ENCODE data around the gene GTF2IRD1.
"Not testable (repeated sequence)": the region's sequence is repeated elsewhere in the genome, so short reads cannot be mapped to it uniquely, and the experiment has no call there.

The GTF2IRD1 gene

DNA sequence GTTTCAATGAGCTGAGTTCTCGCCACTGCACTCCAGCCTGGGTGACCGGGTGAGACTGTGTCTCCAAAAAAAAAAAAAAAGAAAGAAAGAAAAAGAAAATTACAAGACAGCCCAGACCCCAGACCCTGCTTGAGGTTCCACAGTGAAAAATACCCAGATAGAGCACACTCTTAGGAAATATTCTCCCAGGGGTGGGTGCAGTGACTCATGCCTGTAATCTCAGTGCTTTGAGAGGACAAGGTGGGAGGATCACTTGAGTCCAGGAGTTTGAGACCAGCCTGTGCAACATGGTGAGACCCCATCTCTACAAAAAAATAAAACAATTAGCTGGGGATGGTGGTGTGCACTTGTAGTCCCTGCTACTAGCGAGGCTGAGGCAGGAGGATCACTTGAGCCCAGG lies 41.1 kb upstream of the GTF2IRD1 start:
- no peaks in the 10 kb centered on the region for H3K27me3 ChIP-seq (ENCODE audit: control insufficient read depth, insufficient read depth, low read length)
- H3K36me3 ChIP-seq (ENCODE audit: control insufficient read depth, insufficient read depth, low read length): no peaks in the 10 kb centered on the region
- H3K27ac ChIP-seq (ENCODE audit: low read depth, low read length): no peak overlapping the region
- H3K9ac ChIP-seq (ENCODE audit: low read depth, low read length): no peak overlapping the region
- no peak overlapping the region for H3K4me3 ChIP-seq (ENCODE audit: low read depth, low read length)
- no peaks in the 10 kb centered on the region for H3K9me3 ChIP-seq (ENCODE audit: control insufficient read depth, insufficient read depth, low read length)
- H3K4me1 ChIP-seq (ENCODE audit: control insufficient read depth, insufficient read depth, low read length): no peaks in the 10 kb centered on the region

DNA sequence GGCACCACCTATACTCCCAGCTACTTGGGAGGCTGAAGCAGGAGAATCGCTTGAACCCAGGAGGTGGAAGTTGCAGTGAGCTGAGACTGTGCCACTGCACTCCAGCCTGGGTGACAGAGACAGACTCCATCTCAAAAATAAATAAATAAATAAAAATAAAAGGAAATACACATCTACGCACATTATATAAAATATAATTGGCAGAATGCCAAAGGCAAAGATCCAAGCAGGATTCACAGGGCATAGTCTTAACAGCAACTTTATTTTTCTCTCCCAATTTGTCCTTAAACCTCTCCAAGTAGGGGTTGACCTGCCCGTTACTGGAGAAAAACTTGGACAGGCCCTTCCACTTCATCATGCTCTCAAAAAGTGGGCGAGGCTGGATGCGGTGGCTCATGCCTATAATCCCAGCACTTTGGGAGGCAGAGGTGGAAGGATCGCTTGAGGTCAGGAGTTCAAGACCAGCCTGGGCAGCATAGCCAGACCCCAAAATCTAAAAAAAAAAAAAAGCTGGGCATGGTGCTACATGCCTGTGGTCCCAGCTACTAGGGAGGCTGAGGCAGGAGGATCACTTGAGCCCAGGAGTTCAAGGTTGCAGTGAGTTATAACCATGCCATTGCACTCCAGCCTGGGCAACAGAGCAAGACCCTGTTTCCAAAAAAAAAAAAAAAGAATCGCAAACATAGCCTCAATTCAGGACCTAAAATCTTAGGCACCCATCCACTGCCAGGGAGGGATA lies 38.9 kb upstream of the GTF2IRD1 start:
- not testable (repeated sequence) for H3K4me3 ChIP-seq (ENCODE audit: low read depth, low read length); H3K9me3 ChIP-seq (ENCODE audit: control insufficient read depth, insufficient read depth, low read length); H3K27me3 ChIP-seq (ENCODE audit: control insufficient read depth, insufficient read depth, low read length); H3K36me3 ChIP-seq (ENCODE audit: control insufficient read depth, insufficient read depth, low read length); H3K27ac ChIP-seq (ENCODE audit: low read depth, low read length); H3K4me1 ChIP-seq (ENCODE audit: control insufficient read depth, insufficient read depth, low read length); H3K9ac ChIP-seq (ENCODE audit: low read depth, low read length)

DNA sequence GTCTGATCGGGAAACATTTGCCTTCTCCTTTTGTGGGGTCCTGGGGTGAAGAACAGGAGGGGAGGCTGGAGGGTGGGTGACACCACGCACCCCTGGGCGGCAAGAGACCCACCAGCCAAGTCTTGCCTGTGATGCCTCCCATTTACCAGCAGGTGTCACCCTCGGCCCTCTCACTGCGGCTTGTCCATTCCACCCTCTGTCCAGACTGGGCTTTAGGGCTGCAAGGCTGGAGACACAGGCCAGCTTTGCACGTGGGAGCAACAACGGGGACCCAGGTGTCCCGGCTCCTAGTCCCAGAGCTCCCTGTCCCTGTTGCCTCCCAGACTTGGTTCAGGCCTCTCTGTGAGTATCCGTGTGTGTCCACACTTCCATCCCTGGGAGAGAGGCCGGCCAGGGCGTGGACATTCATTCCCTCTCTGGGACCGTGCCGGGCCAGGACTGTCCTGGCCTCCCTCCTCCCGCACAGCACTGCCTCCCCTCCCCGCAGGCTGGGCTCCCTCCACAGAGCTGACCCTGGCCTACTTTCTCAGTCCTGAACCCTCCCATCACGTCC lies 36.2 kb upstream of the GTF2IRD1 start:
- H3K4me1 ChIP-seq (ENCODE audit: control insufficient read depth, insufficient read depth, low read length): no peaks in the 10 kb centered on the region
- no peak overlapping the region for H3K4me3 ChIP-seq (ENCODE audit: low read depth, low read length)
- H3K27me3 ChIP-seq (ENCODE audit: control insufficient read depth, insufficient read depth, low read length): no peaks in the 10 kb centered on the region
- H3K9me3 ChIP-seq (ENCODE audit: control insufficient read depth, insufficient read depth, low read length): no peaks in the 10 kb centered on the region
- no peak overlapping the region for H3K9ac ChIP-seq (ENCODE audit: low read depth, low read length)
- no peak overlapping the region for H3K27ac ChIP-seq (ENCODE audit: low read depth, low read length)
- H3K36me3 ChIP-seq (ENCODE audit: control insufficient read depth, insufficient read depth, low read length): no peaks in the 10 kb centered on the region

DNA sequence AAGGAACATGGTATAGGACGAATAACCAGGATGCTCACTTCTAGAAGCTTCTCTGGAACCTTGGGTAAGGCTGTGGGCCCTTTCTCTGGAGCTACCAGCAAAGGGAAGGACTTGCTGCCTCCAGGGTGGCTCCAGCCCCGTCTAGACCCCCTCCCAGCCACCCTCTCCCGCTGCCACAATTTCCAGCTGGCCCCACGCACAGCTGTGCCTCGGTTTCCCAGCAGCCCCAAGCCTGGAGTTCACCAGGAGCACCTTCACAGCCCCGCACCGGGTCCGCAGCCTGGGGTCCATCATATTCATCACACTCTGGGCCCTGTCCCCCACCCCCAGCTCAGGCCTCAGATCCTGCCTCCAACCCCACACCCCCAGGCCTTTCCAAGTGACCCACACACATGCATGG lies 35.6 kb upstream of the GTF2IRD1 start:
- Histone ChIP-seq H3K9me3 (ENCODE audit: control insufficient read depth, insufficient read depth, low read length) (no peaks in the 10 kb centered on the region), H3K36me3 (ENCODE audit: control insufficient read depth, insufficient read depth, low read length) (no peaks in the 10 kb centered on the region), H3K9ac (ENCODE audit: low read depth, low read length) (no peak overlapping the region), H3K4me3 (ENCODE audit: low read depth, low read length) (no peak overlapping the region), H3K4me1 (ENCODE audit: control insufficient read depth, insufficient read depth, low read length) (no peaks in the 10 kb centered on the region), H3K27me3 (ENCODE audit: control insufficient read depth, insufficient read depth, low read length) (no peaks in the 10 kb centered on the region), H3K27ac (ENCODE audit: low read depth, low read length) (no peak overlapping the region)

DNA sequence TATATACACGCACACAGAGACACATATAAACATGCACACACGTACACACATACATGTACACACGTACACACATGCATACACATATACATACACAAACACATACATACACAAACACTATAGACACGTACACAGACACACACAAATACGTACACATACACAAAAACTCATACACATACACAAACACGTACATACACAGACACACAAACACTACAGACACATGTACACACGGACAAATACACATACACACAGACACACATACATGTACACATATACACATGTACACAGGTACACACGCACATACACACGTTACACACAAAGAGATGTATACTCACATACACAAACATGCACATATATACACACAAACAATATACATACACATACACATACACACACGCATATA lies 35.2 kb upstream of the GTF2IRD1 start:
- H3K27ac ChIP-seq (ENCODE audit: low read depth, low read length): no peak overlapping the region
- H3K4me1 ChIP-seq (ENCODE audit: control insufficient read depth, insufficient read depth, low read length): no peaks in the 10 kb centered on the region
- no peaks in the 10 kb centered on the region for H3K36me3 ChIP-seq (ENCODE audit: control insufficient read depth, insufficient read depth, low read length)
- no peaks in the 10 kb centered on the region for H3K27me3 ChIP-seq (ENCODE audit: control insufficient read depth, insufficient read depth, low read length)
- H3K9ac ChIP-seq (ENCODE audit: low read depth, low read length): no peak overlapping the region
- H3K4me3 ChIP-seq (ENCODE audit: low read depth, low read length): no peak overlapping the region
- H3K9me3 ChIP-seq (ENCODE audit: control insufficient read depth, insufficient read depth, low read length): no peaks in the 10 kb centered on the region

DNA sequence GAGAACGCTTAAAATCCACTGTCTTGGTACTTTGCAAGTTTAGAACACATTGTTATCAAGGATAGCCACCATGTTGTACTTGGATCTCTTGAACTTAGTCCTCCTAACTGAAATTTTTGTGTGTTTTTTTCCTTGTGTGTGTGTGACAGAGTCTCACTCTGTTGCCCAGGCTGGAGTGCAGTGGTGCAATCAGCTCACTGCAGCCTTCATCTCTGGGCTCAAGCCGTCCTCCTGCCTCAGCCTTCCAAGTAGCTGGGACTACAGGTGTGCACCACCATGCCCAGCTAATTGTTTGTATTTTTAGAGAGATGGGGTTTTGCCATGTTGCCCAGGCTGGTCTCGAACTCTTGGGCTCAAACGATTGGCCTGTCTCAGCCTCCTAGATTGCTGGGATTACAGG lies 34.5 kb upstream of the GTF2IRD1 start:
- not testable (repeated sequence) for H3K4me3 ChIP-seq (ENCODE audit: low read depth, low read length); H3K27me3 ChIP-seq (ENCODE audit: control insufficient read depth, insufficient read depth, low read length); H3K27ac ChIP-seq (ENCODE audit: low read depth, low read length); H3K9ac ChIP-seq (ENCODE audit: low read depth, low read length); H3K36me3 ChIP-seq (ENCODE audit: control insufficient read depth, insufficient read depth, low read length); H3K4me1 ChIP-seq (ENCODE audit: control insufficient read depth, insufficient read depth, low read length); H3K9me3 ChIP-seq (ENCODE audit: control insufficient read depth, insufficient read depth, low read length)

DNA sequence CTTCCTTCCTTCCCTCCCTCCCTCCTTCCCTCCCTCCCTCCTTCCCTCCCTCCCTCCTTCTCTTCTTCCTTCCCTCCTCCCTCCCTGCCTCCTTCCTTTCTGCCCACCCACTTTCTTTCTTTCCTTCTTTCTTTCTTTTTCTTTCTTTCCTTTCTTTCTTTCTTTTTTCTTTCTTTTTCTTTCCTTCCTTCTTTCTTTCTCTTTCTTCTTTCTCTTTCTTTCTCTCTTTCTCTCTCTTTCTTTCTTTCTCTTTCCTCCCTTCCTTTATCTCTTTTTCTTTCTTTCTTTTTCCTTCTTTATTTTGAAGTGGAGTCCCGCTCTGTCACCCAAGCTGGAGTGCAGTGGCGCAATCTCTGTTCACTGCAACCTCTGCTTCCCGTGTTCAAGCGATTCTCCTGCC lies 33.7 kb upstream of the GTF2IRD1 start:
- Histone ChIP-seq H3K27me3 (ENCODE audit: control insufficient read depth, insufficient read depth, low read length) (no peaks in the 10 kb centered on the region), H3K4me3 (ENCODE audit: low read depth, low read length) (no peak overlapping the region), H3K27ac (ENCODE audit: low read depth, low read length) (no peak overlapping the region), H3K9ac (ENCODE audit: low read depth, low read length) (no peak overlapping the region), H3K36me3 (ENCODE audit: control insufficient read depth, insufficient read depth, low read length) (no peaks in the 10 kb centered on the region), H3K4me1 (ENCODE audit: control insufficient read depth, insufficient read depth, low read length) (no peaks in the 10 kb centered on the region), H3K9me3 (ENCODE audit: control insufficient read depth, insufficient read depth, low read length) (no peaks in the 10 kb centered on the region)

DNA sequence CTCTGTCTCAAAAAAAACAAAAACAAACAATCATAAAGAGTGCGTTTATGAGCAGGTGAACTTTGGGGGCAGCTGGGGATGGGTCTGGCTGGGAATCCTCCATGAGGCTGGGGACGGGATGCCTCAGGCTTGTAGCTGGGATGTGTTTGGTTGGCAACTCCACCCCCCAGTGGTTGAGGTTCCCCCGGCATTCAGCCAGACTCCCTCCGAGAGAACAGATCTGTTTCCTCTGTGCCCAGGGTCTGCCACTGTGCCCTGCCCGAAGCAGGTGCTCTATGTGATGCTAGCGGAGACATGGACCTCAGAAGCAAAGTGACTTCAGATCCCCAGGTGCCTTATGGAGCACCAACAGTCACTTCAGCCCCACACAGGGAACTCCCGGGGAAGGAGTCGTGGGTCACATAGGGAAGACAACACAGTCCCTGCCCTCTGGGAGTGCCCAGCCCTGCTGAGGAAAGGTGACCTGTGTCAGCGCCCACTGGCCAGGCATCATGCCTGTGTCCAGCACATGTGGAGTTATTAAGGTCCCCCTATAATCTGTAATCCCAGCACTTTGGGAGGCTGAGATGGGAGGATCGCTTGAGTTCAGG lies 29.3 kb upstream of the GTF2IRD1 start:
- no peak overlapping the region for H3K4me3 ChIP-seq (ENCODE audit: low read depth, low read length)
- H3K27ac ChIP-seq (ENCODE audit: low read depth, low read length): no peak overlapping the region
- peaks cover 6% of the 10 kb centered on the region; the same call in 1 of the 2 replicates for H3K4me1 ChIP-seq (ENCODE audit: control insufficient read depth, insufficient read depth, low read length)
- H3K9me3 ChIP-seq (ENCODE audit: control insufficient read depth, insufficient read depth, low read length): no peaks in the 10 kb centered on the region
- no peaks in the 10 kb centered on the region for H3K36me3 ChIP-seq (ENCODE audit: control insufficient read depth, insufficient read depth, low read length)
- no peak overlapping the region for H3K9ac ChIP-seq (ENCODE audit: low read depth, low read length)
- no peaks in the 10 kb centered on the region for H3K27me3 ChIP-seq (ENCODE audit: control insufficient read depth, insufficient read depth, low read length)

DNA sequence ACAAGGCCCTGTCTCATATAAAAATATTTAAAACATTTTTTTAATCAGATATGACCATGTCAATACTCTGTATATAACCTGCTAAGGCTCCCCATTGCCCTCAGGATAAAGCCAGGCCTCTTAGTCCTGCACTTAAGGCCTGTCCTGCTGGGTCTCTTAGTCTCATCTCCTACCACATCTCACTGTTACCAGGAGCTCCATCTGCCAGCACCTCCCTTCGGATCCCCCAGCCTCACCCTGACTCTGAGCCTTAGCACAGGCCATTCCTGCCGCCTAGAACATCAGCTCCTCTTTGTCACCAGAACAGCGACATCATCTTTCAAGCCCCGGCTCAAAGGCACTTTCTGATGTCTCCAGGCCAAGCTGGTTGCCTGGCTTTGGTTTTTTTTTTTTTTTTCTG lies 25.7 kb upstream of the GTF2IRD1 start:
- Histone ChIP-seq H3K4me3 (ENCODE audit: low read depth, low read length) (no peak overlapping the region), H3K27ac (ENCODE audit: low read depth, low read length) (no peak overlapping the region), H3K9ac (ENCODE audit: low read depth, low read length) (no peak overlapping the region), H3K27me3 (ENCODE audit: control insufficient read depth, insufficient read depth, low read length) (no peaks in the 10 kb centered on the region), H3K4me1 (ENCODE audit: control insufficient read depth, insufficient read depth, low read length) (peaks cover 6% of the 10 kb centered on the region; the same call in 1 of the 2 replicates), H3K9me3 (ENCODE audit: control insufficient read depth, insufficient read depth, low read length) (no peaks in the 10 kb centered on the region), H3K36me3 (ENCODE audit: control insufficient read depth, insufficient read depth, low read length) (no peaks in the 10 kb centered on the region)

DNA sequence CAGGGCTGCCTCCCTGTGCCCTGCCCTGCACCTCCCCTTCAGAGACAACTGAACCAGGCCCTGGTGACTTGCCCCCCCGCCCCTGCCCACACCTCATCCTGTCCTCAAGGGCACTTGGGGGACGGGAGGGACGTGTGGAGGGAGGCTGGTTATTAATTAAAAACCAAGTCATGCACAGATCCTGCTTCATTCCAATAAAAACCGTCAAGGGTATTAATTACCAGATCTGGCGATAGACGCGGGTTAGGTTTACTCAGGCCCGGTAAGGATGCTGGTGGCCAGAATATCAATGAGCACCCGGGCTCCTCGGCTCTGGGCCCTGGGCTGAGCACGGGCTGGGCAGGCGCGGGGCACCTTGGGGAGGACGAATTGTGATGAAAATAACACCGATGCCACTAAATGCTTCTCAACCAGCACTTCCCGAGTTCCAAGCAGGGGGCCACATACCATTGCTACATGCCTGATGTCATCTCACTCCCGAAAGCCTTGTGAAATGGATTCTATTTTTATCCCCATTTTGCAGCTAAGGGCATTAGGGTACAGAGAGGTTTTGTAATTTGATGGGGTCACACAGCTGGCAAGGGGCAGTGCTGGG lies 24.5 kb upstream of the GTF2IRD1 start:
- H3K36me3 ChIP-seq (ENCODE audit: control insufficient read depth, insufficient read depth, low read length): no peaks in the 10 kb centered on the region
- no peaks in the 10 kb centered on the region for H3K27me3 ChIP-seq (ENCODE audit: control insufficient read depth, insufficient read depth, low read length)
- no peak overlapping the region for H3K4me3 ChIP-seq (ENCODE audit: low read depth, low read length)
- no peak overlapping the region for H3K9ac ChIP-seq (ENCODE audit: low read depth, low read length)
- peak overlapping the region; percentile 66 for H3K27ac ChIP-seq (ENCODE audit: low read depth, low read length)
- H3K9me3 ChIP-seq (ENCODE audit: control insufficient read depth, insufficient read depth, low read length): no peaks in the 10 kb centered on the region
- H3K4me1 ChIP-seq (ENCODE audit: control insufficient read depth, insufficient read depth, low read length): peaks cover 6% of the 10 kb centered on the region; the same call in 1 of the 2 replicates

DNA sequence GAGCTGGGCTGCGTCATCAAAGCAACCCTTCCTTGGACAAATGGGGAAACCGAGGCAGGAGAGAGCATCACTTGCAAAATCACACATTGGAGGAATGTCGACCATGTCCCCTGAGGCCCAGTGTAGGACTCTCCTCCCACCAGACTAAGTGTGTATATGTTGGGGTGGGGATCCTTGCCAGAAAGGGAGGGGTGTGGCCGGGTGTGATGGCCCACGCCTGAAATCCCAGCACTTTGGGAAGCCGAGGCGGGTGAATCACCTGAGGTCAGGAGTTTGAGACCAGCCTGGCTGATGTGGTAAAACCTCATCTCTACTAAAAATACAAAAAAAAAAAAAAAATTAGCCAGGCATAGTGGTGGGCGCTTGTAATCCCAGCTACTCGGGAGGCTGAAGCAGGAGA lies 23.3 kb upstream of the GTF2IRD1 start:
- not testable (repeated sequence) for H3K9me3 ChIP-seq (ENCODE audit: control insufficient read depth, insufficient read depth, low read length); H3K27me3 ChIP-seq (ENCODE audit: control insufficient read depth, insufficient read depth, low read length); H3K36me3 ChIP-seq (ENCODE audit: control insufficient read depth, insufficient read depth, low read length); H3K27ac ChIP-seq (ENCODE audit: low read depth, low read length); H3K9ac ChIP-seq (ENCODE audit: low read depth, low read length); H3K4me1 ChIP-seq (ENCODE audit: control insufficient read depth, insufficient read depth, low read length); H3K4me3 ChIP-seq (ENCODE audit: low read depth, low read length)

Data from HUES48 (cell line).